Adrenal gland (tissue), 5 donors: ENCODE data around the gene THRSP.
"Not testable (repeated sequence)": the region's sequence is repeated elsewhere in the genome, so short reads cannot be mapped to it uniquely, and the experiment has no call there.

Experiments
- POLR2A ChIP-seq, 2 donors: fragments of 450-650 bp; IDR thresholded peaks; one replicate each; pipeline ENCODE4 v1.6.1; 2017; ENCODE audit warnings: antibody characterized with exemption in 2 of 2, mild to moderate bottlenecking in 2 of 2, moderate library complexity in 1 of 2
- TF ChIP-seq, protein P1 (sequence below), 6 experiments: fragments of 450-650 bp in 4 of 6; fragments of 200-600 bp in 2 of 6; sonication (generic) in 1 of 6; IDR thresholded peaks; 1 replicate in 5 of 6; 2 replicates in 1 of 6; pipeline versions ENCODE4 v1.5.1 to v1.8.0; 2016 to 2021; ENCODE audit warnings: antibody characterized with exemption in 6 of 6, mild to moderate bottlenecking in 2 of 6, moderate library complexity in 1 of 6
- donor health status: DM: no; HTN: no; CAD: no.

GRCh38 chr11:78077592-78077991 lies 13.9 kb downstream of the THRSP start:
- TF ChIP-seq, protein P1, sequence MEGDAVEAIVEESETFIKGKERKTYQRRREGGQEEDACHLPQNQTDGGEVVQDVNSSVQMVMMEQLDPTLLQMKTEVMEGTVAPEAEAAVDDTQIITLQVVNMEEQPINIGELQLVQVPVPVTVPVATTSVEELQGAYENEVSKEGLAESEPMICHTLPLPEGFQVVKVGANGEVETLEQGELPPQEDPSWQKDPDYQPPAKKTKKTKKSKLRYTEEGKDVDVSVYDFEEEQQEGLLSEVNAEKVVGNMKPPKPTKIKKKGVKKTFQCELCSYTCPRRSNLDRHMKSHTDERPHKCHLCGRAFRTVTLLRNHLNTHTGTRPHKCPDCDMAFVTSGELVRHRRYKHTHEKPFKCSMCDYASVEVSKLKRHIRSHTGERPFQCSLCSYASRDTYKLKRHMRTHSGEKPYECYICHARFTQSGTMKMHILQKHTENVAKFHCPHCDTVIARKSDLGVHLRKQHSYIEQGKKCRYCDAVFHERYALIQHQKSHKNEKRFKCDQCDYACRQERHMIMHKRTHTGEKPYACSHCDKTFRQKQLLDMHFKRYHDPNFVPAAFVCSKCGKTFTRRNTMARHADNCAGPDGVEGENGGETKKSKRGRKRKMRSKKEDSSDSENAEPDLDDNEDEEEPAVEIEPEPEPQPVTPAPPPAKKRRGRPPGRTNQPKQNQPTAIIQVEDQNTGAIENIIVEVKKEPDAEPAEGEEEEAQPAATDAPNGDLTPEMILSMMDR (IDR thresholded peaks at IDR 0.05), result not testable (repeated sequence)
- TF ChIP-seq POLR2A (IDR thresholded peaks at IDR 0.05), result not testable (repeated sequence)
